Stimulated activated CD4-positive, alpha-beta T cell treated with anti-CD3 and anti-CD28 coated beads, TNF-alpha, amount 100 ng/mL, for 1 hour (primary cell): ENCODE measurements around the gene TGM5.
"Not testable (repeated sequence)": the region's sequence is repeated elsewhere in the genome, so short reads cannot be mapped to it uniquely, and the experiment has no call there.

Source experiments
- DNase-seq, 3 donors: peaks; one replicate each; pipeline ENCODE4 v3.0.0-alpha.2; 2020; ENCODE audit warnings: low read depth in 3 of 3, low spot score in 1 of 3

TGM5 gene

DNA sequence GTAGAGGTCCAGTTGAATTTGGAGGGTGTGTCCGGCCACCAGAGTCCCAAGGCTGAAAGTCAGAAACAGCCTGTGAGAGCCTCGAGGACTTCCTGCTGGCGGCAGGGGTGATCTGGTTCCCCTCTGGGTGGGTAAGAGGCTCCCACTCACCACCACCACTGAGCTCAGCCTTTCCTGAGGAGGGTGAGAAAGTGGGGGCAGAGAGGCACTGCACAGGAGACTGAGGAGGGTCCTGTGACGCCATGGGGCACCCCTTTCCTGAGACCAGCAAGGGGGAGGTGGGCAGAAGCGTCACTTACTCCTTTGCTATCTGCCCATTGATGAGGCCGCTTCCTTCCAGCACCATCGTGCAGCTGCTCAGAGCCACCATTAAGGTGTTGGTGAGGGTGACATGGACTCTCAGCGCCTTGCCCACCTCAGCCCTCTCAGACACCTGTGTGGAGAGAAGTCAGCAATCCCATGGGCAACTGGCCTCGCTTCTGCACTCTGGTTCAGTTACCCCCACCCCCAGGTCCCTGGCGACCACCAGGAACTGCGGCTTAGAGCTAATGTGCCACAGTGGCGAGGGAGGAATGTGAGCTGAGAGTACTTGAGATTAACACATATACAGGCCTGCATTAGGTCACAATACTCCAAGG, 10.0 kb upstream of the TGM5 start:
- no peak for DNase-seq

DNA sequence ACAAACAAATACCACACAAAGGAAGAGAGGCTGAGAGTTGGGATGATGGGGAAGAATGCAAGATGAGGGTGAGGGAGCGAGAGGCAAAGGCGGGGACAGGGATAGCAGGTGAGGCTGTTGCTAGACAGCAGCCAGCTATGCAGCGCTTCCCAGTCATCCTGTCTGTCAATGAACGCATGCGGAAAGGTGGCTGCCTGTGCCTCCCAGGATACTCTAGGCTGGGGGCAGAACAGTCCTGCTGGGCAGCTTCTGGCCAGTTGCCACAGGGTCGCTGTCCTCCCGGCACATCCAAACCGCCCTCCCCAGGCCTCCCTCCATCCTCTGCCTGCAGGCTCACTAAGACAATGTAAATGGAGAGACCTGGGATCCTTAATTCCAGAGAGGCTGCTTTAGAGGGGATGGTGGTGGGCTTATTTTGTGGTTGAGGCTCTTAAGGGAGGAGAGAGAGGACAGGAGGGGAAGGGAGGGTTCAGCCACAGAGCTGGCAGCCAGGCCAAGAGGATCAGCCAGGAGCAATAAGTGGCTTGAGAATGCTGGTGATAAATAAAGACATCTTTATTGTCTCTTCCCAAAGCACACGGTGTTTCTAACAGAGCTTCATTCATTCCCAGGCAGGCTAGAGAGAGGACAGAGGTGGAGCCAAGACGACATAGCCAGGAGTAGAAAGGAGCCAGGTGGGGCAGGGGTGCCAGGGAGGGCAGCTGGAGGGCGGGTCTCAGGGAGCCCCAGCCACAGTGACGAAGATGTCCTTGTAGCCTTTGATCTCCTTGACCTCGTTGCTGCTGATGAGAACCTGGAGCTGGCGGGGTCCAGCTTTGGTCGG, 9.2 kb upstream of the TGM5 start:
- no peak for DNase-seq

DNA sequence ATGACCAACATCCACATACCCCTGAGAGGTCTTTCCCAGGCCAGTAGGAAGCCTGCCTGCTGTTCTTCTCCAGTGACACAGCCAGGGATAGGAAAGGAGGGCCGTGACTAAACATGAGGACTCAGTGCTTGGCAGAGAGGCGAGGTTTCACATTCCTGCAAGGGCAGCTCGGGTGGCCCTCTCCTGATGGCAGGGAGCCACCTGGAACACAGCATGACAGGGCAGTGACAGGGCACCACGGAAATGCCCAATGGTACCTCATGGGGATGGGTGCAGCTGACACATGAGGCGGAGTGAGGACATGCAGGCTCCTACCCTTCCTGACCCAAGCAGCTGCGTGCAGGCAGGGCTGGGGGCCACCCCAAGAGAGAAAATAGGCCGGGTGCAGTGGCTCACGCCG, 7.4 kb upstream of the TGM5 start:
- DNase-seq: no peak

DNA sequence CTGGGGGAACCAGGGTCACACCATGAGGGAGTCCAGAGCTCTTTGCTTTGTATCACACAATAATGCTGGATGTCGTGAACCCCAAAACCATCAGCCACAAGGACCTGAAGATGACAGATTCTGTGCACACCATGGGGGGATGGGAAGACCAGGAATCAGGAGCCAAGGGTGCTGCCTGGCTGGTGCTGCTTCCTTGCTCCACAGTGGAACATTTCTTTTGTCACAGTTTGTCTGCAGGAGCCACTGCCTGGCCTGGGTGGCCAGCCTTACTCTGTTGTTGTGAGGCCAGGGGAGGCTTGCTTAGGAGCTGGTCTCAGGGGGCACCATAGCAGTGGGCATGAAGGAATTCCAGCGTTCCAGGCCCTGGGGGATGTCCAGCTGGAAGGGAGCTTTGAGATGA, 6.5 kb upstream of the TGM5 start:
- DNase-seq: no peak

DNA sequence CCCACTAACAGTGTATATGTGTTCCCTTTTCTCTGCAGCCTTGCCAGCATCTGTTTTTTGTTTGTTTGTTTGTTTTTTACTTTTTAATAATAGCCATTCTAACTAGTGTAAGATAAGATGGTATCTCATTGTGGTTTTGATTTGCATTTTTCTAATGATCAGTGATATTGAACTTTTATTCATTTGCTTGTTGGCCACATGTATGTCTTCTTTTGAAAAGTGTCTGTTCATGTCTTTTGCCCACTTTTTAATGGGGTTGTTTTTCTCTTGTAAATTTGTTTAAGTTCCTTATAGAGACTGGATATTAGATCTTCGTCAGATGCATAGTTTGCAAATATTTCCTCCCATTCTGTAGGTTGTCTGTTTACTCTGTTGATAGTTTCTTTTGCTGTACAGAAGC, 5.2 kb upstream of the TGM5 start:
- not testable (repeated sequence) for DNase-seq

DNA sequence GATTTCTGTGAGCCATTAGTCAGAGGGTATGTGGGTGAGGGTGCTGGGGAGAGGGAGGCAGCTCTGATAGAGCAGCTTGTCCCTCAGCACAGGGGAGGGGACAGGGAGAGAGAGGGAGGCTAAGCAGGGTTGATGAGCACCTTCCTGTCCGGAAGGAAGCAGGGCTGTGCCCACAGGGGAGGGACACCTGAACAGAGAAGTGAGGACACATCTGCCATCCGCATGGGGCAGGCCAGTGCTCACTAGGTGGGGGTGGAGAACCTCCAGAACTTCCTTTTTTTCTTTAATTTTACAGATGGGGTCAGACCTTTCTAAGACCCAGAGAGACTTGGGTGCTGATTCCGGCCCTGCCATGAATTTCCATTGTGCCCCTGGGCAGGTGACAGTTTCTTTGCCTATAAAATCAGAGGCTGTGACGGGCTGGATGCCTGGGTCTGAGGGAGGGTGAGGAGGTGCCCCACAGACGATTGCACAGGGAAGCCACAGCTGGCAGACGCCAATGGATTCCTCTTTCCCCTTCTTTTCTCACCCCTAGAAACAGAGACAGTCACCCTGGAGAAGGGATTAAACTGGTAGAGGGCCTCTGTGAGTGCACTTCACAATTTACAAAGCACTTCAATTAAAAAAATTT, 4.1 kb upstream of the TGM5 start:
- no peak for DNase-seq

DNA sequence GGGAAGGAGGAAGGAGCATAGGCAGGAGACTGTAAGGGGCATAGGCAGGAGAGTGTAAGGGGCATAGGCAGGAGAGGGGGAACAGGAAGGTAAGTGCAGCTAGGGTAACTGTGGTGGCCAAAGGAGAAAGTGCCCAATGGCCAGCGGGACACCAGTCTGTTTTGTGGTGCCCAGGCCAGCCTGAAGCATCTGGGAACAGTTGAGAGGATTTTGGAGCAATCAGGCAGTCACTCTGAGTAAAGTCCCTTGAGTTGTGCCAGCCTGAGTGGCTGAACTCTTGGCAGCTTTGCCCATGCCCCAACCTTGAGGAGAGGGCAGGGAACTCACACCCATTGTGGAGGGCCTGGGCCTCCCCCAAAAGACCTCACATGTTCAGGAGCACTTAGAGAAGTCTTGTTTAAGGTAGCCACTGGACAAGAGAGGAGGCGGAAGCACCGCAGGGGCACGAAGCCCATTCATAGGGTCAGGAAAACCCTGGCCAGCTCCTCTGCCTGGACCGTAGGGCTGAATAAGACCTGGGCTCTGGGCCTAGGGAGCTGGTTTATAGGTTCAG, 3.5 kb upstream of the TGM5 start:
- DNase-seq: no peak

DNA sequence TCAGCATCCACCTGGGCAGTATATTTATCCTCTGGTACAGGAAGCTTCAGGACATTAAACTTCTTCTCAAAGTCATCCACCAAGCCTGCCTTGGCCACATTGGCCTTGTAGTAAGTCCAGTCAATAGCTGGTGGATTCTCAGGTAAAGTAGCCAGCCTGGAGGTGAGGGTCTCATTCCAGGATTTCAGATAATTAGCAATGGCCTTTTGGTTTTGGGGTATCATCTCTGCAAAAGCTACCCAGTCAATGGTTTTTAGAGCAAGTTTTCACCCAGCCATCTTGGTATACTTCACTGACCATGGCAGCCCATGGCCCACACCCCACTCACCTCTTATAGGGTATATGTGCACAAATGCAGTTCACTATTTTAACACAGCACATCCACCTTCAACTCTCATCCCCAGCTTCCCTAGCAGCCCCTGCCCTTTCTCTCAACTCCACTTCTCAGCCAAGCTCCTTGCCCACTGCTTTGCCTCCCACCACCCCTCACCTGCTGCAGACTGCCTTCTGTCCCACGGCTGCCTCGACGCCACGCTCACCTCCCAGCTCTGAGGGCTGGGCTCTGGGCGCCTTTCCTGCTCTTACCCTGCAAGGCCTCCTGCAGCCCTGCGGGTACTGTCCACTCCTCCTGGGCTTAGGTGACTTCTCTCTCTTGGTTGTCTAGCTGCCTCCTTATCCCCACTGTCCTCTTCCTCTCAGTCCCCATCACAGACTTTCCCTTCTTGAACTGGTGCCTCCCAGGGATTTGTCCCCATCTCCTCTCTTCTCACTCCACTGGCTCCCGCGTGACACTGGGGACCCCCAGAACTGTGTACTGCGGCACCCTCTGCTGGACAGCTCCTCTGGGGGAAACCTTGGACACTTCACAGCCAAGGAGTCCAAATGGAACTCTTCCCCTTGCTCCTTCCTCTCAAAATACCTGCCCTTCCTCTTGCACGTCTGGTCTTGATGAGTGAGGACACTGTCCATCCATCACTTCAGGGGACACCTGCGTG, 1.7 kb upstream of the TGM5 start:
- DNase-seq: no peak

DNA sequence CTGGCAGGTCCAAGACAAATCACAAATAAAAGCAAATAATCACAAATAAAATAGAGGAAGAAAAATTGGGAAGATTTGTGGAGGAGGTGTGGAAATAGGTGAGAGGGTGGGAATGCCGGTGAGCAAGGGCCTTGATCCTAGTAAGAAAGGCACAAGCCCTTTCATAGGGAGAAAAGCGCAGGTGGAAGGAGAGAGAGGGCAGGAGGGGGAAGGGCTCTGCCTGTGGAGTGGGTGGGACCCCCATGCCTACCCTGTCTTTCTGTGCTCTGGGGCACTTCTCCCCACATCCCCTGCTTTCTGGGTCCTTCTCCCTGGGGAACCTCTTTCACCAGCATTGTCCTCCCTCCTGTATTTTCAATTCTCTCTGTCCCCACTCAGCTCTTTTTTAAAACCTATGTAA, 711 bp upstream of the TGM5 start:
- no peak for DNase-seq

DNA sequence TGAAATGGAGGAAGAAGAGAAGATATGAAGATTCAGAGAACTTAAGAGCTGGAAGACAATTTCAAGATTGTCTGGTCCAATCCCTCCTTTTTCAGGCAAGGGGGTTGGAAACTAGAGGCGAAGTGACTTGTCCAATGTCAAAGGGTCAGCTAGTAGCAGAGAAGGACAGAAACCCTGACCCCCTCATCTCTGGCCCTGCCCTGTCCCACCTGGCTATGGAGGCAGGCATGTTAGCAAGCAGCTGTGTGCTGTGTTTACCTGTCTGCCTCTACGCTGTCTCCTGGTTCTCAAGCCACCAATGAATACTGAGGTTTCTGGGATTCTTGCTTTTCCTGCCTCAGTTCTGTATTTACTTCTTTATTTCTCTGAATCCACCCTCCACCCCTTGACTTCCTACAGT, 342 bp downstream of the TGM5 start:
- no peak for DNase-seq

DNA sequence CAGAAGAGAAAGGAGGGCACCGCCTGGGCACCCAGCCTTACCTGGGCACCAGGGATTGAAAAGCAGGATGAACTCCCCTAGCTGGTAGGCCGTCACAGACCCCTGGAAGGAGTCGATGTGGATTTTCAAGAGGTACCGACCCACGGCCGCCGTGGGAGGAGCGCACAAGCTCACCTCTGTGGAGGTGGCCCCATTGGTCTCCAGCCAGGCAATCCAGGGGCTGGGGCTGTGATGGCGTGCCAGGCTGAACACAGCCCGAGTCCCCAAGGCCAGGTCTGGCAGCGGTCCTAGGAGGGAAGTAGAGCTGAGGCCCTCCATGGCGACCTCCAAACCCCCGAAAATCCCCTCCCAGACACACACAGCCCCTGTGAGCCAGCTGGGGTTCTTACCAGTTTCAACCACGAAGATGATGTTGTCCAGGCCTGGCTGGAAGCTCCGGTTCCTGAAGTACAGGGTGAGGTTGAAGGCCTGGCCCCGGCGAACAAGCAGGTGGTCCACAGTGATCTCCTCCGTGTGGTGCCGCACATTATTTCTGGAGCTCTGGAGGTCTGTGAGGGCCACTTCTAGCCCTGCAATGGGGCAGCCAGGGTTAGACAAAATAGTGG, 6.6 kb downstream of the TGM5 start:
- DNase-seq: no peak

DNA sequence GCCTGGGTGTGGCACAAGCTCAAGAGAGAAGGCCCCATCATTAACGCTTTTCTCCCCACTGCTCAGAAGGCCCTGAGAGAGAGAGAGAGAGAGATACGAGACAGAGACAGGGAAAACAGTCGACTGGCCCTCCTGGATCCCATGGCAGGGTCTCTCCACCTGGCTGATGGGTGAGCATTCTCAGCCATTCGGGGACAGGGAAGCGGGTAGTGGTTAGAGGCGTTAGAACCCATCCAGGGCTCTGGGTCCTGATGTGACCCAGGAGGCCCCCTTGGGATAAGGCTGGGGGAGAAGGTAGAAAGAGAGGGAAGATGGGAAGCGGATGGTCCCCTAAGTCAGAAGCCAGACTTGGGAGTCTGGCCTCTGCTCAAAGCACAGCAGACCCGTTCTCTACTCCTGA, 7.9 kb downstream of the TGM5 start:
- no peak for DNase-seq

DNA sequence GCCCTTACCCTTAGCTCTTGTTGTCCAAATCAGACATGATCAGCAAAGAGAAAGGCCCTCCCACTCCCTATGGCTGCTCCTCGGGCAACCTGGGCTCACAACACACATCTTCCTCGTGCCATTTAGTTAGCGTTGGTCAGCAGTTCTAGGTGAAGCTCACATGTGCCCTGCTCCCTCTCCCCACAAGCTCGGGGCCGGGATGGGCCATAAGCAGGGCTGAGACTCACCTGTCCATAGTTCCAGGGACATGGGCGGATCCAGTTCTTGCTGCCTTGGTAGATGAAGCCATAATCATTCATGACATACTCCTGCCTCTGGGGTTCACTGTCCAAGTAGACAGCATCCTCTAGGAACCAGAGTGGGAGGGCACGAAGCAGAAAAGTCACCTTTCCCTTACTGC, 10.4 kb downstream of the TGM5 start:
- DNase-seq: no peak

DNA sequence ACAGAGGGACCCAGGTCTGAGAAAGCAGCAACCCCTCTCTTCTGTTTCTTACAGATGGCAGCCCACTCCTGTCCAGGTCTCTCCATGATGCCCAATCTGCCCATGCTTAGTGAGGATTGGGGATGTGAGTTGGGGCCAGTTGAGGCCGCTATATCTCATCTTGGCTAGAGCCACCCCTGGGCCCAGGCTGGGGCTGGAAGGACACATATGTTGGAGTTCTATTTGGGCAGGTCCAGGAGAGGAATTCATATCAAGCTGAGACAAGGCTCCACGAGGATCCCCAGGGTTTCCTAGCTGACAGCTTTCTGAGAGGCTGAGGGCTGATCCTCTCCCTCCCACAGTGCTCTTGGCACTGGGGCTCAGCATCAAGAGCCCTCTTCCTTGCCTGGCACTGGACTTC, 11.4 kb downstream of the TGM5 start:
- no peak for DNase-seq

DNA sequence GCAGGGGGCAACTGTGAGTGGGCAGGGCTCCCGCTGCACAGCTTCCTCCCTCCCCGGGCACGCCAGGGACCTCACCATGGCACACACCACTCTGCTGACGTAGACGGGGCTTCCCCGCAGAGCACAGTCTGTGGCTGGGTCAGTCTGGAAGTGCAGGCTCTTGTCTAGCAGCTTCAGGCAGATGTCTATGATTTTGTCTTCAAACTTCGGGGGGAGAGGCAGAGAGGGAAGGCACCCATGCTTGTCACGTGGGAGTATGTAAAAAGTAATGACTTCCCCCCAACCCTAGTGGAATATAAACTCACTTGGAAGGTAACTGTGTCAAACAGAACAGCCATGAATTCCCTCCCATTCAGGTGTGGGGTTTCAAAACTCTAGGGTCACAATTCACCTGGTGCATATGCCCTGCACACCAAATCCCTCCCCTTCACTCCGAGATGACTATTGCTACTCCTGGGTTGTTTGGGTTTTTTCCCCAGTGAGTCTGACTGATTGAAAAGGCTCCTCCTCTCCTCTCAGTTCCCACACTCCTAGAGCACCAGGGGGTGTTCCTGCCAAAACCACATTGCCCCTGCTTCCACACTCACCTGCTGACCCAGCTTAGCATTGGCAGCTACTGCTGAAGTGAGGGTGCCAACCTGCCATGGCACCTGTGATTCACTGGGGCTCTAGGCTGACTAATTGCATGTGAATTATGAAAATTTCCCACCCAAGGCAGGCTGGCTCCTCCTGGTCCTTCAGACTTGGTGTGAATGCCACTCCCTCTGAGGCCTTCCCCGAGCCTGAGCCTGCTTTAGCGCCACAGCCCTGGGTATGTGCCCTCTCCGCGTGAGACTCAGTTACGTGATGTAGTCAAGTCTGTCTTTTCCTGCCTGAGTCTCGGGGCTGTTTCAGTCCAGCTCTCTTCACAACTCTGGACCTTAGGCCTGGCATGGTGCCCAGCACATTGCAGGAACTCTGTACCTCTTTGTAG, 13.0 kb downstream of the TGM5 start:
- DNase-seq: no peak

DNA sequence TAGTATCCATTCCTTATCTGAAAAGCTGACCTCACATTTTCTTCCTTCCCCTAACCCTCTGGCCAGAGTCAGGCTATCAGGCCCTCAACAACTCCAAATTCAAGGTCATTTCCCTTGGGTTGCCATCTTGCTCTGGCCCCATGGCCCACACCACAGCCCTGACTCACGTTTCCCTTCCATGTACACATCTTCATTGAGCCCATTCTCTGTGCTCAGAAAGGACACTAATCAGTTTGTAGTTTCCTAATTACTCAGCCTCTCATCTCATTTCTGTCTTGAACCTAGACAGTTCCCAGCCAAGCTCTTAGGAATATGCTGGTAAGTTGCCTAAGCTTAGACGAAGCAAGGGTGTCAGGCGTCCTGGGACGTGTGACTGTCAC, 14.9 kb downstream of the TGM5 start:
- DNase-seq: no peak

DNA sequence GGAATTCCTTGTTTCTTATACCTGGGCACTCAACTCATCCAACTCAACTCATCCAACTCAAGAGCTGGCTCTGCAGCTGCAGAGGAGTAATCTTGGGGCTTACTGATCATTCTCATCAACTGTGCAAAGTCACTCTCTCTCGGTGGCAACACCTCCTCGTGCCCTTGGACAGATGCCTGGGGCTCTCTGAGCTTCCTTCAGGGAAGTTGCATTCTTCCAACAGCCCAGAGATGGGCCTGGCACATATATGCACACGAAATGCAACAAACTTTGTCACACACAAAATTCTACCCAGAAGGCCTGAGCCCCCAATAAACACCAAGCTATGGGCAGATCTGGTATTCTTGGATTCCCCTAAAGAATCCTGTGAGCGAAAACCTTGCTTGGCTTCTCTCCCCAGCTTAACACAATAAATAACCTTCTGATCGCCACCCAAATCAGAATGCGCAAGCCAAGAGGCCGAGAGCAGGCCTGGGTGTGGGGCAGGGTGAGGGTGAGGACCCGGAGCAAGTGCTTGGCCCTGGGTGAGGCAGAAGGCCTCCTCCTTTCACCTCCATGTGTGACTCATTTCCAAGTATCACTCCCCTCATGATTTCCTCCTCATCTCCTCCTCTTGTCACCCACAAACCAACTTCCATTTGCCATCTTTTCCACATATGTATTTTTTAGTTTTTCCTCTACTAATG, 15.4 kb downstream of the TGM5 start:
- DNase-seq: no peak

DNA sequence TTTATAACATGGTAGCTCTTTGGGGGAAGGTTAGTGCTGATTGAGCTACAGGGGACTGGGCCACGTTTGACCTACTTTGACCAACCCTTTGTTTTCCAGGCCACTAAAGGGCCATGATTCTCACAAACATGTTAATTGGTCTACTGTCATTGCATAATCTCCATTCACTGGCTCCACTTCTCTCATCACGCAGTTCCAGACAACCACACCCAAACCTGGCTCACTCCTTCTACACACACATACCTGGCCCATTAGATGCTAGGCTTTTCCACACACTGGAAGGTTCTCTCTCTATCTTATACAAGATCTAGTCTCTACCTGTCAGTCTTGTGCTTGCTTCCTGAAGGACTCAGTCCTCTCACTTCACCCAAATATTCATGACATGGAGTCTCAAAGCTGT, 15.9 kb downstream of the TGM5 start:
- no peak for DNase-seq

DNA sequence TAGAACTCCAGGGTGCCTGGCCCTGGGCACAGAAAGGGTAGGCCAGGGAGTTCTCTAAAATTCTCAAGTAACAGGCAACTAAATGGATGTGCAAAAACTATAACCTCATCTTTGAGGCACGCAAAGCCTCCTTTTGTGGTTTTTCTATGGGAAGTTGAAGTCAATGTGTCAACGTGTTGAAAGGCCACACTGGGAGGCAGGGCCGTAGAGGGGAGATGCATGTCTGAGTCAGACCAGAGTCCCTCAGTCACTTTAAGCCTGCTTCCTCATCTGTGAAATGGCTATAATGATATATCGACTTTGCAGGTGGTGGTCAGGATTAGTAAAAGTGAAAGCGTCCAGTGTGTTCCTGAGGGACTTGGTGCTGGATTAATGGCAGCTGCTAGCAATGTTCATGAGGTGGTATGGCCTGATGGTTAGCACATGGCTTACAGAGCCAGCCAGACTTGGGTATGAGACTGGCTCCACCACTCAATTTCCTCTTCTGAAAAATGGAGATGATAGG, 17.0 kb downstream of the TGM5 start:
- DNase-seq: no peak
